Panc1 (cell line): ENCODE measurements around the gene CLEC4F. TPM values are rescaled to one million over a fixed set of nuclear protein-coding genes. Genes with fewer than 3 reads are reported as not detected.

Experiments used
- ATAC-seq: fragments of 200-7000 bp; cut with Tn5 transposase; 2 replicates; pipeline ENCODE4 v1.9.1; 2020; ENCODE audit warnings: mild to moderate bottlenecking, moderate library complexity
- BruUV-seq: library from RNA; stranded (reverse); fragments of 400-500 nt; replicated peaks from 2 replicates; lab custom pipeline; 2021; lab: Mats Ljungman, UMichigan
- CTCF ChIA-PET: fragments of 300-600 bp; sonication (Branson Sonifier 250); formaldehyde crosslinking; loops from one replicate; lab custom pipeline; 2022; ENCODE audit warnings: antibody characterized with exemption; lab: Charles Lee
- POLR2A ChIA-PET: fragments of 300-600 bp; sonication (Branson Sonifier 250); formaldehyde crosslinking; loops from one replicate; lab custom pipeline; 2022; ENCODE audit warnings: antibody characterized with exemption; lab: Charles Lee
- DNase-seq: peaks from one replicate; pipeline ENCODE4 v3.0.0-alpha.2; 2010; ENCODE audit warnings: low read depth, low spot score
- H3K27ac ChIP-seq: 2 replicates; pipeline ENCODE4 v1.5.1; 2011; ENCODE audit warnings: mild to moderate bottlenecking, low read length, inconsistent platforms
- H3K27me3 ChIP-seq: fragments of 200-500 bp; sonication (Bioruptor generic); 2 replicates; pipeline ENCODE4 v1.6.0; 2014; ENCODE audit warnings: low read length, inconsistent platforms; ENCODE audit not compliant: control insufficient read depth, insufficient read depth
- H3K36me3 ChIP-seq: fragments of 200-500 bp; sonication (Bioruptor generic); 2 replicates; pipeline ENCODE4 v1.5.1; 2014; ENCODE audit warnings: inconsistent platforms, mild to moderate bottlenecking, low read length, moderate library complexity; ENCODE audit not compliant: control insufficient read depth, insufficient read depth
- H3K4me1 ChIP-seq: 2 replicates; pipeline ENCODE4 v1.5.1; 2011; ENCODE audit warnings: inconsistent platforms, mild to moderate bottlenecking, low read length, moderate library complexity; ENCODE audit not compliant: control insufficient read depth, insufficient read depth
- H3K4me3 ChIP-seq, 2 experiments: 2 replicates each; pipeline ENCODE4 v1.5.1; 2011 to 2012; ENCODE audit warnings: low read depth in 2 of 2, low read length in 2 of 2, mild to moderate bottlenecking in 2 of 2, inconsistent platforms in 1 of 2, moderate library complexity in 1 of 2
- H3K9me3 ChIP-seq: fragments of 200-500 bp; sonication (Bioruptor generic); 2 replicates; pipeline ENCODE4 v1.5.1; 2014; ENCODE audit warnings: low read depth, mild to moderate bottlenecking, inconsistent platforms, low read length, moderate library complexity; ENCODE audit not compliant: control insufficient read depth, insufficient read depth
- POLR2AphosphoS5 ChIP-seq: IDR thresholded peaks from 2 replicates; pipeline ENCODE4 v1.6.1; 2012; ENCODE audit warnings: mild to moderate bottlenecking, low read depth, low read length, moderate library complexity
- REST ChIP-seq, 2 experiments: IDR thresholded peaks; 2 replicates each; pipeline ENCODE4 v1.6.1; 2011 to 2012; ENCODE audit warnings: low read depth in 2 of 2, control low read depth in 1 of 2, low read length in 1 of 2, mild to moderate bottlenecking in 1 of 2, moderate library complexity in 1 of 2; ENCODE audit not compliant: insufficient read depth in 1 of 2
- SIN3A ChIP-seq: IDR thresholded peaks from 2 replicates; pipeline ENCODE4 v1.6.1; 2012; ENCODE audit warnings: low read depth, mild to moderate bottlenecking, low read length, moderate library complexity, borderline replicate concordance; ENCODE audit not compliant: insufficient read depth
- TCF7L2 ChIP-seq: IDR thresholded peaks from 2 replicates; pipeline ENCODE4 v1.6.1; 2011; ENCODE audit warnings: mild to moderate bottlenecking, low read depth, low read length, inconsistent platforms
- in situ Hi-C: cut with HindIII; loops from 2 replicates; pipeline ENCODE4 v1.10.0; 2016; ENCODE audit warnings: low sequenced_read_pairs, low pct_unique_long_range_greater_than_20kb
- intact Hi-C: fragments of 100-400 bp; cut with micrococcal nuclease; formaldehyde crosslinking; loops from one replicate; pipeline ENCODE4 v1.10.0; 2022; ENCODE audit not compliant: unreplicated experiment
- total RNA-seq: library from RNA; stranded (reverse); gene quantifications from one replicate; pipeline ENCODE4 v1.2.1, GENCODE V29; 2021; ENCODE audit not compliant: unreplicated experiment
- TF ChIP-seq, protein P1 (sequence below): fragments of 450-650 bp; IDR thresholded peaks from 2 replicates; pipeline ENCODE4 v1.5.1; 2017; ENCODE audit warnings: mild to moderate bottlenecking

The CLEC4F gene
- total RNA-seq, 1 experiment from 2014 or later, result not detected

- peaks cover 42% of the 10 kb centered on the region for H3K27me3 ChIP-seq
These were observed 51.8 kb downstream of the CLEC4F start for GRCh38 chr2:70768590-70769085.

DNA sequence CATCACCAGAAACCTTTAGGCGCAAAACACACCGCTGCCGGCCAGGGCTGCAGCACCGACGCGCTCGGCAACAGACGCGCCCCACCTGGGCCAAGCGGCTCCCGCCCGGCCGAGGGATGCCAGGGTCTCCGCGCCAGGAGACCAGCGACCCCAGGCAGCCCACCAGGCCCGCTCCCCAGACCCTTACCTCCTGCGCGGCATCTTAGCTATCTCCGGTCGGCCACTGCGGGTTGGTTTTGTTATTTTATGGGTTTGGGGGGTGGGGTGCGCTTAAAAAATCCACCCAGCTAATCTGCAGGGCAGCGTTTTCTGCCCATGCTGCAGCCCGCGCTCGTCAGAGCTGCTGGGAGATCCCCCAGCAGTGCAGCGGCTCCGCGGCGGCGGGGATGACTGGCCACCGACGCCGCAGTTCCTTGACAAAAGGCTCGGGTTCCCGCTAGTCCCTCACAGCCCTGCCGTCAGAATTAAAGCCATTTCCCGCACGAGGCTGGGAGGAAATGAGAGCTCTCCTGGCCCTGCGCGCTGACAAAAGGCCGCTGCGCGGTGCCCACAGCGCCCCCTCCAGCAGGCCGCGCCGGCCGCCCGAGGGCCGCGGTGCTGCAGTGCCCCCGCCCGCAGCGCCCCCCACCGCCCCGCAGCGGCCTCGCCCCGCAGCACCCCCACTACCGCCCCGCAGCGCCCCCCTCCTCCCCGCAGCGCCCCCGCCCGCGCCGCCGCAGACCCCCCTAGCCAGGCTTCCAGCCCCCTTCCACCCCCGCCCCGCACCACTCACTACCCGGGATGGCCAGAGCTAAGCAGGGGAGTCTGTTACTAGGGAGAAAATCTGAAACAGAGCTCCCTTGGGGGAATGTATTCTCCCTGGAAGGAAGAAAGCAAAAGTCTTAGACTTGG is 52.5 kb downstream of the CLEC4F start, which contains the start of gene ADD2:
Gene ADD2 (minus strand): TSS at position 502 of the 891 bp plus-strand sequence. CDS start 61,792 bp downstream, outside the sequence.
- Histone ChIP-seq H3K9me3 (no peaks in the 10 kb centered on the region), H3K27me3 (peaks cover 39% of the 10 kb centered on the region), H3K27ac (no peak within 1 kb of the TSS), H3K36me3 (no peaks in the 10 kb centered on the region), H3K4me3 (peak within 1 kb of the TSS; percentile 12 to 34), H3K4me1 (no peaks in the 10 kb centered on the region; the same call in 1 of the 2 replicates)
- in situ Hi-C loops (no loop called here), intact Hi-C loops (no loop called here)
- TF ChIP-seq, protein P1, sequence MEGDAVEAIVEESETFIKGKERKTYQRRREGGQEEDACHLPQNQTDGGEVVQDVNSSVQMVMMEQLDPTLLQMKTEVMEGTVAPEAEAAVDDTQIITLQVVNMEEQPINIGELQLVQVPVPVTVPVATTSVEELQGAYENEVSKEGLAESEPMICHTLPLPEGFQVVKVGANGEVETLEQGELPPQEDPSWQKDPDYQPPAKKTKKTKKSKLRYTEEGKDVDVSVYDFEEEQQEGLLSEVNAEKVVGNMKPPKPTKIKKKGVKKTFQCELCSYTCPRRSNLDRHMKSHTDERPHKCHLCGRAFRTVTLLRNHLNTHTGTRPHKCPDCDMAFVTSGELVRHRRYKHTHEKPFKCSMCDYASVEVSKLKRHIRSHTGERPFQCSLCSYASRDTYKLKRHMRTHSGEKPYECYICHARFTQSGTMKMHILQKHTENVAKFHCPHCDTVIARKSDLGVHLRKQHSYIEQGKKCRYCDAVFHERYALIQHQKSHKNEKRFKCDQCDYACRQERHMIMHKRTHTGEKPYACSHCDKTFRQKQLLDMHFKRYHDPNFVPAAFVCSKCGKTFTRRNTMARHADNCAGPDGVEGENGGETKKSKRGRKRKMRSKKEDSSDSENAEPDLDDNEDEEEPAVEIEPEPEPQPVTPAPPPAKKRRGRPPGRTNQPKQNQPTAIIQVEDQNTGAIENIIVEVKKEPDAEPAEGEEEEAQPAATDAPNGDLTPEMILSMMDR, result no peak
- TF ChIP-seq SIN3A (no peak), TCF7L2 (no peak), REST (IDR thresholded peaks at IDR 0.05; ENCODE audit: insufficient read depth in 1 of 2, low read depth in 2 of 2, low read length in 1 of 2) (no peak), POLR2AphosphoS5 (no peak)
- CTCF ChIA-PET, result no interaction called here
- 0 out of 2 replicates have a peak, but pooled peaks have one; percentile 53 for ATAC-seq
- DNase-seq, result no peak
- POLR2A ChIA-PET, result no interaction called here
- no TSS peak for BruUV-seq

More at GRCh38 chr2:70768590-70769085, 51.8 kb downstream of the CLEC4F start:
- no peaks in the 10 kb centered on the region for H3K36me3 ChIP-seq
- H3K9me3 ChIP-seq, result no peaks in the 10 kb centered on the region
- in situ Hi-C loops, result no loop called here
- H3K27ac ChIP-seq, result no peak overlapping the region
- ATAC-seq (no peak), DNase-seq (no peak)
- intact Hi-C loops, result no loop called here
- TF ChIP-seq POLR2AphosphoS5, result no peak
- TF ChIP-seq SIN3A, result no peak
- TF ChIP-seq, protein P1, result no peak
- TF ChIP-seq REST (IDR thresholded peaks at IDR 0.05; ENCODE audit: insufficient read depth in 1 of 2, low read depth in 2 of 2, low read length in 1 of 2), result no peak
- TF ChIP-seq TCF7L2, result no peak
- no peak overlapping the region for H3K4me3 ChIP-seq
- POLR2A ChIA-PET, result no interaction called here
- CTCF ChIA-PET, result no interaction called here
- BruUV-seq, result no TSS peak
- H3K4me1 ChIP-seq, result no peaks in the 10 kb centered on the region; the same call in 1 of the 2 replicates
